Omental fat pad (tissue), 4 donors: ENCODE measurements around the gene SUPT3H. TPM values are rescaled to one million over a fixed set of nuclear protein-coding genes. Genes with fewer than 3 reads are reported as not detected.

Experiments used
- ATAC-seq: fragments of 150-250 bp; one replicate; pipeline ENCODE4 v1.9.1; 2016; ENCODE audit warnings: mild to moderate bottlenecking, moderate library complexity; ENCODE audit not compliant: low FRiP score
- DNase-seq: peaks from one replicate; pipeline ENCODE4 v3.0.0-alpha.2; 2019; ENCODE audit warnings: low spot score
- CTCF ChIP-seq, 3 donors: fragments of 450-650 bp; IDR thresholded peaks; one replicate each; pipeline ENCODE4 v1.5.1; 2016 to 2017; ENCODE audit warnings: antibody characterized with exemption in 3 of 3, mild to moderate bottlenecking in 3 of 3, moderate library complexity in 2 of 3
- total RNA-seq, 4 donors: library from RNA; depleted of rRNA; stranded (reverse); fragments of >200 nt; gene quantifications; one replicate each; pipeline ENCODE4 v1.1.0, GENCODE V29; 2016

The SUPT3H gene
- total RNA-seq, 4 donors from 2014 or later: 2.2 to 8.4 (median 5.2) TPM

DNA sequence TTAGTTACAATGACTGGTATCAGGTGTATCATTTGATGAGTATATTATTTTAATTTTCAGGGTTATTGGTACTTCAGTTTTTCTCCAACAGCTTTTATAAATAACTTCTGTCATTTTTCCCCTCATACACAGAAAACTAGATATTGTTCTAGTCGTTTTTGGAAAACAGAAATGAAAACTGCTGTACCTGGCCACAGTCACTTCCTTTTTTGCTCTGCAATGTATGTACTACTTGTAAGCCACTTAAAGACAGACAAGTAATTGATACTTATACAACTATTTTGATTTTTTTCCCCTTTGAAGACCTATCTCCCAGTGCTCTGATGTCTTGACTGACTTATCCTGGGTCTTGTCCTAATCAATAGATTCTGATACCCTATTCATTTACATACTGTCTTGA is 268.2 kb downstream of the SUPT3H start:
- TF ChIP-seq CTCF (IDR thresholded peaks at IDR 0.05): no peak
- no peak for DNase-seq
- no peak for ATAC-seq

DNA sequence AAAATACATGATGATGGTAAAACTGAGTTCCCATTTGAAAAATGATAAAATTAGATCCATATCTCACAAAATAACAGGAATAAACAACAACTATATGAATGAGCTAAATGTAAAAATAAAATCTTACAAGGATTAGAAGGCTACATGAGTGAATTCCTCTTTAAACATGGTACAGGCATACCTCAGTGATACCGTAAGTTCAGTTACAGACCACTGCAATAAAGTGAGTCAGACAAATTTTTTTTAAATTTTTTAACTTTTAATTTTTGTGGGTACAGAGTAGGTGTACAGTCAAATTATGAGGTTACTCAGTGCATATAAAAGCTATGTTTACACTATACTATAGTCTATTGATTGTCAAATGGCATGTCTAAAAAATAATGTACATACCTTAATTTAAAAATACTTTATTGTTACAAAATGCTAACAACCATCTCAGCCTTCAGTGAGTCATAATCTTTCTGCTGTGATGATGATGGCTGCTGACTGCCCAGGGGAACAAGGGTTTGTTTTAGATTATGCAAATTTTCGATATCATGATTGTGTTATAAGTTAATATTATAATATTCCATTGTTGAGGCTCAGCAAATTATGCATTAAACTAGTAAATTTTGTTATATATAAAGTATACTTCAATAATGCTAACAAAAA is 272.4 kb downstream of the SUPT3H start:
- ATAC-seq (no peak), DNase-seq (no peak)
- no peak for TF ChIP-seq CTCF (IDR thresholded peaks at IDR 0.05)

- no peak for TF ChIP-seq CTCF (IDR thresholded peaks at IDR 0.05)
Observed at GRCh38 chr6:45104429-45104828, 273.3 kb downstream of the SUPT3H start.

GRCh38 chr6:45098256-45098655 is 279.5 kb downstream of the SUPT3H start:
- no peak for TF ChIP-seq CTCF (IDR thresholded peaks at IDR 0.05)
- DNase-seq: no peak
- ATAC-seq: no peak

More at GRCh38 chr6:45104429-45104828, 273.3 kb downstream of the SUPT3H start:
- ATAC-seq (no peak), DNase-seq (no peak)

DNA sequence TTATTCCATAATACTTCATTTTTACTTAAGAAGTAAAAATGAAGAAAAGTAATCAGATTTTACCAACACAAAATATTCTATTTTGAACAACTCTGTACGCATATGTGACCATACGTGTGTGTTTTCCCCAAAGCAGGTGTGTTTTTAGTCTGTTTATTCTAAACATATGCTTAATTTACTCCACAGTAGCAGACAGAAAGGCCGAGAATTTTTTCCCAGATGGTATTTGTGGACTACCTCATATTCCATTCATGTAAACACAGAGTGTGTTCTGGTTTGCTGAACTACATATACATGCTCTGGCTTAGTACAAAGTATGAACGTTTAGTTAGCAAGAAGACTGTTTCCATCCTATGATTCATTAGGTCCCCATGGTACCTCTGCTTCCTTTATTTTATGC is 282.9 kb downstream of the SUPT3H start:
- DNase-seq (no peak), ATAC-seq (no peak)
- no peak for TF ChIP-seq CTCF (IDR thresholded peaks at IDR 0.05)

DNA sequence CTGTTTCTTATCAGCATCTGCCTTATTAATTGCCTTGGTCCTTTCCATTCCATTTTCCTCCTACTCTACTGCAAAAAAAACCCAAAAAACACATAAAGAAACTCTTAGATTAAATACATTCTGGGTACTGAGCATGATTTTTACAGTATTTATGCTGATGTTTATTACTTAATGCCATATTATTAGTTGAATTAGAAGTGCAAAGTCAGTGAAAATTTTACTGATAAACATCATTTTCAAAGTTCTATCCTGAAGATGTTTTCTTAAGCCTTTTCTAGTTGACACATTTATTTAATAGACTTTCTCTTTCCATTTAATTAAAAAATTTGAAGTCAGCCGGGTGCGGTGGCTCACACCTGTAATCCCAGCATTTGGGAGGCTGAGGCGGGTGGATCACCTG is 285.6 kb downstream of the SUPT3H start:
- no peak for TF ChIP-seq CTCF (IDR thresholded peaks at IDR 0.05)
- ATAC-seq (no peak), DNase-seq (no peak)

DNA sequence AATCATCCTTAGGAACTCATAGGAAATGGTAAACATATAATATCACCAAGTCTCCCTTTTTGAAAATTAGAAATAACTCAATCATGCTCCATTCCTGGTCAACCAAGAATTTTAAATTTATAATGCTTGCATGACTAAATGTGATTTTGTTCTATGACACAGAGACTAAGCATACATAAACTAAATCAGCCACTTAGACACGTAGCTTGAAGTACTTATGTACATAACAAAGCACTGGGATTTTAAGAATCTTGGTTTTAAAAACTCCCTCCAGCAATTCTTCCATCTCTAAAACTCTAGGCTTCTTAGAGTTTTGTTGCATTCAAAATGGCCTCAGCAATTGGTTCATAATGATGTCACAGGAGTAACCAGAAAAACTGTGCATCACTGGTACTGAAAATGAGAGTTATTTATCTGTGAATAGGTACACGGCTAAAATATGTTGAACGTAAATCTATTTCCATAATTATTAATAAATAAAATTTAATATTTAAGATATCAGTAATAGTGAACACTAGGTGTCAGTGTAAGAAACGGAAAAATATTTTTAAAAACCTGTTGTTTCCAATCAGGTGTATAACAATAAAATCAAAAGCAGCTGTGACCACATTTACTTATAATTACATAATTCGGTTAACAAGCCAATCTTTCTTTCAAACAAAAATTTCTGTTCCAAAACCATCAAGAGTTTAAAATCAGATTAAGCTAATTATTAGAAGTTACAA is 291.2 kb downstream of the SUPT3H start:
- DNase-seq (no peak), ATAC-seq (no peak)
- no peak for TF ChIP-seq CTCF (IDR thresholded peaks at IDR 0.05)
